BJ (cell line): ENCODE measurements around the gene ZNF337. TPM values are rescaled to one million over a fixed set of nuclear protein-coding genes. Genes with fewer than 3 reads are reported as not detected.
"Not testable (repeated sequence)": the region's sequence is repeated elsewhere in the genome, so short reads cannot be mapped to it uniquely, and the experiment has no call there.

Experiments
- CTCF ChIA-PET: fragments of 350-600 bp; formaldehyde crosslinking; extraction: SDS; loops from one replicate; lab custom pipeline; 2021; ENCODE audit warnings: antibody characterized with exemption, inconsistent platforms; lab: Yijun Ruan, JAX
- POLR2A ChIA-PET: fragments of 300-600 bp; sonication (Branson Sonifier 250); formaldehyde crosslinking; extraction: SDS; loops from one replicate; lab custom pipeline; 2021; ENCODE audit warnings: antibody characterized with exemption; lab: Charles Lee
- DNase-seq: peaks from one replicate; pipeline ENCODE4 v3.0.0-alpha.2; 2011; ENCODE audit warnings: low read depth
- H3K27me3 ChIP-seq: 2 replicates; pipeline ENCODE4 v1.6.0; 2011; ENCODE audit warnings: low read length; ENCODE audit not compliant: control insufficient read depth, insufficient read depth
- H3K36me3 ChIP-seq: 2 replicates; pipeline ENCODE4 v1.5.1; 2011; ENCODE audit warnings: low read length; ENCODE audit not compliant: control insufficient read depth, insufficient read depth
- H3K4me3 ChIP-seq: 2 replicates; pipeline ENCODE4 v1.5.1; 2011; ENCODE audit warnings: low read depth, mild to moderate bottlenecking, control low read depth, low read length
- polyA plus RNA-seq: library from polyadenylated mRNA; depleted of rRNA; stranded (reverse); fragments of >200 nt; gene quantifications from 2 replicates; pipeline ENCODE4 v1.2.3, GENCODE V29; 2011
- TF ChIP-seq, protein P1 (sequence below): IDR thresholded peaks from 2 replicates; pipeline ENCODE4 v1.5.1; 2011; ENCODE audit warnings: low read depth, mild to moderate bottlenecking, control low read depth, inconsistent platforms, low read length, moderate library complexity; ENCODE audit not compliant: insufficient read depth

ZNF337 gene
- polyA plus RNA-seq, 1 experiment: 8.2 TPM

GRCh38 chr20:25706793-25707192 lies 10.1 kb upstream of the ZNF337 start:
- Histone ChIP-seq H3K36me3 (no peaks in the 10 kb centered on the region), H3K4me3 (no peak overlapping the region), H3K27me3 (0 out of 2 replicates have a peak, but pooled peaks cover 2% of the 10 kb centered on the region)
- TF ChIP-seq, protein P1, sequence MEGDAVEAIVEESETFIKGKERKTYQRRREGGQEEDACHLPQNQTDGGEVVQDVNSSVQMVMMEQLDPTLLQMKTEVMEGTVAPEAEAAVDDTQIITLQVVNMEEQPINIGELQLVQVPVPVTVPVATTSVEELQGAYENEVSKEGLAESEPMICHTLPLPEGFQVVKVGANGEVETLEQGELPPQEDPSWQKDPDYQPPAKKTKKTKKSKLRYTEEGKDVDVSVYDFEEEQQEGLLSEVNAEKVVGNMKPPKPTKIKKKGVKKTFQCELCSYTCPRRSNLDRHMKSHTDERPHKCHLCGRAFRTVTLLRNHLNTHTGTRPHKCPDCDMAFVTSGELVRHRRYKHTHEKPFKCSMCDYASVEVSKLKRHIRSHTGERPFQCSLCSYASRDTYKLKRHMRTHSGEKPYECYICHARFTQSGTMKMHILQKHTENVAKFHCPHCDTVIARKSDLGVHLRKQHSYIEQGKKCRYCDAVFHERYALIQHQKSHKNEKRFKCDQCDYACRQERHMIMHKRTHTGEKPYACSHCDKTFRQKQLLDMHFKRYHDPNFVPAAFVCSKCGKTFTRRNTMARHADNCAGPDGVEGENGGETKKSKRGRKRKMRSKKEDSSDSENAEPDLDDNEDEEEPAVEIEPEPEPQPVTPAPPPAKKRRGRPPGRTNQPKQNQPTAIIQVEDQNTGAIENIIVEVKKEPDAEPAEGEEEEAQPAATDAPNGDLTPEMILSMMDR: no peak
- POLR2A ChIA-PET: no interaction called here
- CTCF ChIA-PET: no interaction called here
- no peak for DNase-seq

- ChIA-PET POLR2A (no interaction called here), CTCF (no interaction called here)
- Histone ChIP-seq H3K27me3 (0 out of 2 replicates have a peak, but pooled peaks cover 2% of the 10 kb centered on the region), H3K4me3 (no peak overlapping the region), H3K36me3 (no peaks in the 10 kb centered on the region)
- TF ChIP-seq, protein P1: no peak
- no peak for DNase-seq
These were observed 9.2 kb upstream of the ZNF337 start for GRCh38 chr20:25705830-25706351.

GRCh38 chr20:25704303-25704702 lies 7.7 kb upstream of the ZNF337 start:
- H3K36me3 ChIP-seq, H3K4me3 ChIP-seq, CTCF ChIA-PET, POLR2A ChIA-PET, DNase-seq, H3K27me3 ChIP-seq: not testable (repeated sequence)

DNA sequence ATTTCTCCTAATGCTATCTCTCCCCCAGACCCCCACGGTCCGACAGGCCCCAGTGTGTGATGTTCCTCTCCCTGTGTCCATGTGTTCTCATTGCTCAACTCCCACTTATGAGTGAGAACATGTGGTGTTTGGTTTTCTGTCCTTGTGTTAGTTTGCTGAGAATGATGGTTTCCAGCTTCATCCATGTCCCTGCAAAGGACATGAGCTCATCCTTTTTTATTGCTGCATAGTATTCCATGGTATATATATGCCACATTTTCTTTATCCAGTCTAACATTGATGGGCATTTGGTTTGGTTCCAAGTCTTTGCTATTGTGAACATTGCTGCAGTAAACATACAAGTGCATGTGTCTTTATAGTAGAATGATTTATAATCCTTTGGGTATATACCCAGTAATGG lies 4.2 kb upstream of the ZNF337 start:
- DNase-seq, CTCF ChIA-PET, H3K27me3 ChIP-seq, POLR2A ChIA-PET, H3K36me3 ChIP-seq, H3K4me3 ChIP-seq: not testable (repeated sequence)

GRCh38 chr20:25699914-25700313 lies 3.3 kb upstream of the ZNF337 start:
- no peaks in the 10 kb centered on the region for H3K36me3 ChIP-seq
- POLR2A ChIA-PET: no interaction called here
- TF ChIP-seq, protein P1: no peak
- no peaks in the 10 kb centered on the region for H3K27me3 ChIP-seq
- no peak overlapping the region for H3K4me3 ChIP-seq
- DNase-seq: no peak
- CTCF ChIA-PET: interaction anchor here (0.6 kb wide), 1 partner anchor 21 kb away, joined by 3 read pairs; no protein-coding TSS in a partner anchor

- DNase-seq: no peak
- no peaks in the 10 kb centered on the region for H3K27me3 ChIP-seq
- TF ChIP-seq, protein P1: no peak
- POLR2A ChIA-PET: no interaction called here
- CTCF ChIA-PET: no interaction called here
- no peaks in the 10 kb centered on the region; the same call in 1 of the 2 replicates for H3K36me3 ChIP-seq
- peak overlapping the region; percentile 96 for H3K4me3 ChIP-seq
These were observed 436 bp upstream of the ZNF337 start for GRCh38 chr20:25697132-25697446.
